Stimulated activated naive B cell treated with anti-CD40 and anti-IgM and Interleukin-4, amounts not matched to agents 10 μg/mL and 1 μg/mL and 100 μg/mL, for 72 hours (primary cell): ENCODE results near the gene HHEX.
A peak's percentile ranks its signal among the peaks of the same experiment; 100 is the strongest.
"Not testable (repeated sequence)": the region's sequence is repeated elsewhere in the genome, so short reads cannot be mapped to it uniquely, and the experiment has no call there.

Experiments
- ATAC-seq, 2 donors: fragments of 150-1000 bp; cut with Tn5 transposase; replicated peaks; 2 replicates each; pipeline ENCODE4 v1.10.0; 2021; ENCODE audit warnings: moderate library complexity in 1 of 2
- DNase-seq: peaks from one replicate; pipeline ENCODE4 v3.0.0; 2021
- H3K27ac Mint-ChIP-seq: one replicate; pipeline ENCODE4 v1.8.0; 2022; ENCODE audit warnings: mild to moderate bottlenecking, mixed read lengths
- H3K27me3 Mint-ChIP-seq, 2 donors: one replicate each; pipeline ENCODE4 v1.8.0; 2022; ENCODE audit warnings: mixed read lengths in 2 of 2
- H3K36me3 Mint-ChIP-seq, 2 donors: one replicate each; pipeline ENCODE4 v1.8.0; 2022; ENCODE audit warnings: mixed read lengths in 2 of 2, mild to moderate bottlenecking in 1 of 2
- H3K4me1 Mint-ChIP-seq, 2 donors: one replicate each; pipeline ENCODE4 v1.8.0; 2022; ENCODE audit warnings: mixed read lengths in 2 of 2, mild to moderate bottlenecking in 1 of 2
- H3K4me3 Mint-ChIP-seq, 2 donors: one replicate each; pipeline ENCODE4 v1.8.0; 2022; ENCODE audit warnings: mild to moderate bottlenecking in 2 of 2, mixed read lengths in 2 of 2, moderate library complexity in 1 of 2
- H3K9me3 Mint-ChIP-seq, 2 donors: one replicate each; pipeline ENCODE4 v1.8.0; 2022; ENCODE audit warnings: mixed read lengths in 2 of 2, mild to moderate bottlenecking in 1 of 2

HHEX gene

GRCh38 chr10:92689663-92690210, at the start of gene HHEX:
Gene HHEX (plus strand): TSS chr10:92689955. CDS start chr10:92689987, 32 bp downstream.
- peak within 1 kb of the TSS; percentile 84 to 89 for H3K4me3 Mint-ChIP-seq
- peaks cover 7 to 12% of the 10 kb centered on the region in 2 donors for H3K9me3 Mint-ChIP-seq
- H3K4me1 Mint-ChIP-seq: peaks cover 18 to 46% of the 10 kb centered on the region in 2 donors
- H3K27me3 Mint-ChIP-seq: no peaks in the 10 kb centered on the region
- H3K36me3 Mint-ChIP-seq: peaks cover 11 to 28% of the 10 kb centered on the region in 2 donors
- peak; percentile 76 for DNase-seq
- peak within 1 kb of the TSS; percentile 95 for H3K27ac Mint-ChIP-seq
- ATAC-seq: peak; percentile 71 to 77

GRCh38 chr10:92640107-92640506, 49.6 kb upstream of the HHEX start:
- H3K4me1 Mint-ChIP-seq: peaks cover 5 to 7% of the 10 kb centered on the region in 2 donors
- H3K27ac Mint-ChIP-seq: no peak overlapping the region
- no peaks in the 10 kb centered on the region for H3K9me3 Mint-ChIP-seq
- peaks cover 5 to 6% of the 10 kb centered on the region in 2 donors for H3K36me3 Mint-ChIP-seq
- ATAC-seq: no peak
- no peak overlapping the region for H3K4me3 Mint-ChIP-seq
- H3K27me3 Mint-ChIP-seq: no peaks in the 10 kb centered on the region
- DNase-seq: no peak

GRCh38 chr10:92641492-92641891, 48.3 kb upstream of the HHEX start:
- H3K27me3 Mint-ChIP-seq: no peaks in the 10 kb centered on the region
- H3K27ac Mint-ChIP-seq: no peak overlapping the region
- H3K36me3 Mint-ChIP-seq: peaks cover 5 to 6% of the 10 kb centered on the region in 2 donors
- H3K4me3 Mint-ChIP-seq: no peak overlapping the region
- ATAC-seq (no peak), DNase-seq (no peak)
- H3K4me1 Mint-ChIP-seq: peaks cover 5 to 7% of the 10 kb centered on the region in 2 donors
- H3K9me3 Mint-ChIP-seq: no peaks in the 10 kb centered on the region

- DNase-seq: no peak
- peaks cover 5 to 9% of the 10 kb centered on the region in 2 donors for H3K36me3 Mint-ChIP-seq
Measured at GRCh38 chr10:92644921-92645320, 44.8 kb upstream of the HHEX start.

GRCh38 chr10:92650864-92651263, 38.9 kb upstream of the HHEX start:
- not testable (repeated sequence) for H3K4me1 Mint-ChIP-seq, ATAC-seq, H3K27ac Mint-ChIP-seq, H3K9me3 Mint-ChIP-seq, DNase-seq, H3K4me3 Mint-ChIP-seq, H3K27me3 Mint-ChIP-seq, H3K36me3 Mint-ChIP-seq

More at GRCh38 chr10:92644921-92645320, 44.8 kb upstream of the HHEX start:
- Mint-ChIP-seq H3K4me3 (no peak overlapping the region), H3K4me1 (peaks cover 5 to 7% of the 10 kb centered on the region in 2 donors), H3K27ac (no peak overlapping the region), H3K9me3 (no peaks in the 10 kb centered on the region), H3K27me3 (no peaks in the 10 kb centered on the region)
- peak in 1 of 2 donors; percentile 25 for ATAC-seq

- H3K4me1 Mint-ChIP-seq: peaks cover 4 to 8% of the 10 kb centered on the region in 2 donors
- DNase-seq (no peak), ATAC-seq (no peak)
- H3K9me3 Mint-ChIP-seq: peaks cover 0 to 2% of the 10 kb centered on the region in 2 donors
- peaks cover 6 to 7% of the 10 kb centered on the region in 2 donors for H3K36me3 Mint-ChIP-seq
- H3K27ac Mint-ChIP-seq: no peak overlapping the region
- H3K27me3 Mint-ChIP-seq: no peaks in the 10 kb centered on the region
- H3K4me3 Mint-ChIP-seq: no peak overlapping the region
Measured at GRCh38 chr10:92655426-92655825, 34.3 kb upstream of the HHEX start.

- Mint-ChIP-seq H3K4me3 (no peak overlapping the region), H3K4me1 (peaks cover 4 to 8% of the 10 kb centered on the region in 2 donors), H3K27ac (no peak overlapping the region), H3K36me3 (peaks cover 7 to 10% of the 10 kb centered on the region in 2 donors), H3K27me3 (no peaks in the 10 kb centered on the region), H3K9me3 (peaks cover 5% of the 10 kb centered on the region in 2 donors)
- DNase-seq (no peak), ATAC-seq (no peak)
Measured at GRCh38 chr10:92656266-92656961, 33.3 kb upstream of the HHEX start.

- Mint-ChIP-seq H3K36me3 (peaks cover 6 to 10% of the 10 kb centered on the region in 2 donors), H3K9me3 (peaks cover 8% of the 10 kb centered on the region in 2 donors), H3K4me3 (no peak overlapping the region), H3K27ac (no peak overlapping the region), H3K4me1 (peaks cover 4 to 8% of the 10 kb centered on the region in 2 donors), H3K27me3 (no peaks in the 10 kb centered on the region)
- DNase-seq (no peak), ATAC-seq (no peak)
Measured at GRCh38 chr10:92657024-92657423, 32.7 kb upstream of the HHEX start.

- H3K4me3 Mint-ChIP-seq: no peak overlapping the region
- H3K27ac Mint-ChIP-seq: no peak overlapping the region
- H3K9me3 Mint-ChIP-seq: peaks cover 21 to 22% of the 10 kb centered on the region in 2 donors
- H3K4me1 Mint-ChIP-seq: no peaks in the 10 kb centered on the region
- DNase-seq: no peak
- peaks cover 13 to 14% of the 10 kb centered on the region in 2 donors for H3K36me3 Mint-ChIP-seq
- ATAC-seq: no peak
- H3K27me3 Mint-ChIP-seq: no peaks in the 10 kb centered on the region
Measured at GRCh38 chr10:92662848-92663247, 26.9 kb upstream of the HHEX start.

- peaks cover 21 to 22% of the 10 kb centered on the region in 2 donors for H3K9me3 Mint-ChIP-seq
- H3K27me3 Mint-ChIP-seq: no peaks in the 10 kb centered on the region
- DNase-seq (no peak), ATAC-seq (no peak)
- H3K36me3 Mint-ChIP-seq: peaks cover 11 to 14% of the 10 kb centered on the region in 2 donors
- no peak overlapping the region for H3K4me3 Mint-ChIP-seq
- no peak overlapping the region for H3K27ac Mint-ChIP-seq
- no peaks in the 10 kb centered on the region for H3K4me1 Mint-ChIP-seq
Measured at GRCh38 chr10:92664322-92664721, 25.4 kb upstream of the HHEX start.

GRCh38 chr10:92667078-92667477, 22.7 kb upstream of the HHEX start:
- Mint-ChIP-seq H3K4me3 (no peak overlapping the region), H3K27ac (no peak overlapping the region), H3K9me3 (peaks cover 13 to 16% of the 10 kb centered on the region in 2 donors)

GRCh38 chr10:92677708-92678107, 12.0 kb upstream of the HHEX start:
- H3K27ac Mint-ChIP-seq: no peak overlapping the region
- no peaks in the 10 kb centered on the region for H3K27me3 Mint-ChIP-seq
- ATAC-seq (no peak), DNase-seq (no peak)
- H3K9me3 Mint-ChIP-seq: peaks cover 0 to 5% of the 10 kb centered on the region in 2 donors
- H3K4me3 Mint-ChIP-seq: no peak overlapping the region
- H3K36me3 Mint-ChIP-seq: peaks cover 3 to 5% of the 10 kb centered on the region in 2 donors
- peaks cover 0 to 5% of the 10 kb centered on the region in 2 donors for H3K4me1 Mint-ChIP-seq

More at GRCh38 chr10:92667078-92667477, 22.7 kb upstream of the HHEX start:
- Mint-ChIP-seq H3K36me3 (peaks cover 11 to 13% of the 10 kb centered on the region in 2 donors), H3K27me3 (no peaks in the 10 kb centered on the region), H3K4me1 (peaks cover 0 to 2% of the 10 kb centered on the region in 2 donors)
- no peak for DNase-seq
- ATAC-seq: no peak

- peaks cover 0 to 5% of the 10 kb centered on the region in 2 donors for H3K4me1 Mint-ChIP-seq
- no peaks in the 10 kb centered on the region for H3K27me3 Mint-ChIP-seq
- DNase-seq: no peak
- peaks cover 3 to 5% of the 10 kb centered on the region in 2 donors for H3K36me3 Mint-ChIP-seq
- H3K4me3 Mint-ChIP-seq: no peak overlapping the region
- H3K27ac Mint-ChIP-seq: no peak overlapping the region
- H3K9me3 Mint-ChIP-seq: peaks cover 0 to 5% of the 10 kb centered on the region in 2 donors
- ATAC-seq: no peak
Measured at GRCh38 chr10:92678206-92678605, 11.5 kb upstream of the HHEX start.

- H3K9me3 Mint-ChIP-seq: peaks cover 14 to 15% of the 10 kb centered on the region in 2 donors
- peaks cover 16% of the 10 kb centered on the region in 2 donors for H3K36me3 Mint-ChIP-seq
- DNase-seq: no peak
- H3K4me3 Mint-ChIP-seq: no peak overlapping the region
- ATAC-seq: no peak
- H3K4me1 Mint-ChIP-seq: peaks cover 0 to 11% of the 10 kb centered on the region in 2 donors
- no peak overlapping the region for H3K27ac Mint-ChIP-seq
- no peaks in the 10 kb centered on the region for H3K27me3 Mint-ChIP-seq
Measured at GRCh38 chr10:92681306-92681834, 8.4 kb upstream of the HHEX start.

GRCh38 chr10:92688573-92688926, 1.2 kb upstream of the HHEX start:
- no peak for DNase-seq
- ATAC-seq: no peak
- Mint-ChIP-seq H3K27me3 (no peaks in the 10 kb centered on the region), H3K27ac (no peak overlapping the region), H3K4me1 (peaks cover 12 to 40% of the 10 kb centered on the region in 2 donors), H3K9me3 (peaks cover 9 to 15% of the 10 kb centered on the region in 2 donors), H3K36me3 (peaks cover 14 to 25% of the 10 kb centered on the region in 2 donors), H3K4me3 (peak overlapping the region; percentile 84 to 89)
